HL-60 (cell line): ENCODE data around the gene CLDN10.

ENCODE experiments used
- POLR2AphosphoS5 ChIP-seq: IDR thresholded peaks from 2 replicates; pipeline ENCODE4 v1.6.1; 2012; ENCODE audit warnings: low read depth
- TF ChIP-seq, protein P1 (sequence below): IDR thresholded peaks from 2 replicates; pipeline ENCODE4 v1.6.1; 2012; ENCODE audit warnings: low read depth; ENCODE audit not compliant: insufficient replicate concordance

DNA sequence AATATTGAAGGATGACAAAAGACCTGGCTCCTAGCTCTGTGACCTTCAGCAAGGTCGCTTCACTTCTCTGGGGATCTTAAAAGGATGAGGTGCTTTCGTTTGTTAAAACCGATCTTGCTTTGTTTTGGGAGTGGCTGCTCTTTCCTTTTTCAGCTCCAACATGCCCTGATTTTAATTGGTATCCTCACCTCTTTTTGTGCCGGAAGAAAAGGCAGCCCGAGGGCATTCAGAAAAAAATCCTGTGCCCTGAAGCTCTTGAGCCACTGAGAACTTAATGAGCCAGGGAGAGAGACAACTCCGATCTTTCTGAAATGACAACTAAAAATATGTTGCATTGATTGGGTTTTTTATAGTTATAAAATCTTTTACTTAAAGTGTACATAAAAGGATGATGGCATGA, 19.4 kb downstream of the CLDN10 start:
- TF ChIP-seq, protein P1, sequence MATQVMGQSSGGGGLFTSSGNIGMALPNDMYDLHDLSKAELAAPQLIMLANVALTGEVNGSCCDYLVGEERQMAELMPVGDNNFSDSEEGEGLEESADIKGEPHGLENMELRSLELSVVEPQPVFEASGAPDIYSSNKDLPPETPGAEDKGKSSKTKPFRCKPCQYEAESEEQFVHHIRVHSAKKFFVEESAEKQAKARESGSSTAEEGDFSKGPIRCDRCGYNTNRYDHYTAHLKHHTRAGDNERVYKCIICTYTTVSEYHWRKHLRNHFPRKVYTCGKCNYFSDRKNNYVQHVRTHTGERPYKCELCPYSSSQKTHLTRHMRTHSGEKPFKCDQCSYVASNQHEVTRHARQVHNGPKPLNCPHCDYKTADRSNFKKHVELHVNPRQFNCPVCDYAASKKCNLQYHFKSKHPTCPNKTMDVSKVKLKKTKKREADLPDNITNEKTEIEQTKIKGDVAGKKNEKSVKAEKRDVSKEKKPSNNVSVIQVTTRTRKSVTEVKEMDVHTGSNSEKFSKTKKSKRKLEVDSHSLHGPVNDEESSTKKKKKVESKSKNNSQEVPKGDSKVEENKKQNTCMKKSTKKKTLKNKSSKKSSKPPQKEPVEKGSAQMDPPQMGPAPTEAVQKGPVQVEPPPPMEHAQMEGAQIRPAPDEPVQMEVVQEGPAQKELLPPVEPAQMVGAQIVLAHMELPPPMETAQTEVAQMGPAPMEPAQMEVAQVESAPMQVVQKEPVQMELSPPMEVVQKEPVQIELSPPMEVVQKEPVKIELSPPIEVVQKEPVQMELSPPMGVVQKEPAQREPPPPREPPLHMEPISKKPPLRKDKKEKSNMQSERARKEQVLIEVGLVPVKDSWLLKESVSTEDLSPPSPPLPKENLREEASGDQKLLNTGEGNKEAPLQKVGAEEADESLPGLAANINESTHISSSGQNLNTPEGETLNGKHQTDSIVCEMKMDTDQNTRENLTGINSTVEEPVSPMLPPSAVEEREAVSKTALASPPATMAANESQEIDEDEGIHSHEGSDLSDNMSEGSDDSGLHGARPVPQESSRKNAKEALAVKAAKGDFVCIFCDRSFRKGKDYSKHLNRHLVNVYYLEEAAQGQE: no peak
- no peak for TF ChIP-seq POLR2AphosphoS5
